OCI-LY3 (cell line): ENCODE results near the gene SNX4.

Experiments
- EZH2phosphoT487 ChIP-seq: fragments of 200-600 bp; shearing (Covaris generic); IDR thresholded peaks from 2 replicates; pipeline ENCODE4 v1.6.1; 2018; ENCODE audit warnings: antibody characterized with exemption, mixed run types, low read depth
- TF ChIP-seq, protein P1 (sequence below): fragments of 200-600, 300-600 bp; sonication (generic); IDR thresholded peaks from 2 replicates; pipeline ENCODE4 v1.5.1; 2014; ENCODE audit warnings: antibody characterized with exemption, low read length, low read depth

DNA sequence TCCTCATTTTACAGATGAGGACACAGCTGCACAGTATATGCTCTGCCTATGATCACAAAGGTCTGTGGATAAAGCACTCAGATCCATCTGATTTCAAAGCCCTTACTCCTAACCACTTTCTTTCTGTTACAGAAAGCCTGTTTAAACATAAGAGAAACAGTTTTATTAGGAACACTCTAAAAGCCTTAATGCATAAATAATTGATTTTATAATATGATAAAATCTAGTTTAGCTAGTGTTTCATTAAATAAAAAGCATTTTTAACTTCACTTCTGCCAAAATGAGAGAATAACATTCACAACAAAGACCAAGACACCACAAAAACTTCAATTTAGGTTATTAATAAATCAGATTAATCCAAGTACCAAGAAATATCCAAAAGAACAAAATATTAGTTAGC lies 21.4 kb downstream of the SNX4 start:
- TF ChIP-seq, protein P1, sequence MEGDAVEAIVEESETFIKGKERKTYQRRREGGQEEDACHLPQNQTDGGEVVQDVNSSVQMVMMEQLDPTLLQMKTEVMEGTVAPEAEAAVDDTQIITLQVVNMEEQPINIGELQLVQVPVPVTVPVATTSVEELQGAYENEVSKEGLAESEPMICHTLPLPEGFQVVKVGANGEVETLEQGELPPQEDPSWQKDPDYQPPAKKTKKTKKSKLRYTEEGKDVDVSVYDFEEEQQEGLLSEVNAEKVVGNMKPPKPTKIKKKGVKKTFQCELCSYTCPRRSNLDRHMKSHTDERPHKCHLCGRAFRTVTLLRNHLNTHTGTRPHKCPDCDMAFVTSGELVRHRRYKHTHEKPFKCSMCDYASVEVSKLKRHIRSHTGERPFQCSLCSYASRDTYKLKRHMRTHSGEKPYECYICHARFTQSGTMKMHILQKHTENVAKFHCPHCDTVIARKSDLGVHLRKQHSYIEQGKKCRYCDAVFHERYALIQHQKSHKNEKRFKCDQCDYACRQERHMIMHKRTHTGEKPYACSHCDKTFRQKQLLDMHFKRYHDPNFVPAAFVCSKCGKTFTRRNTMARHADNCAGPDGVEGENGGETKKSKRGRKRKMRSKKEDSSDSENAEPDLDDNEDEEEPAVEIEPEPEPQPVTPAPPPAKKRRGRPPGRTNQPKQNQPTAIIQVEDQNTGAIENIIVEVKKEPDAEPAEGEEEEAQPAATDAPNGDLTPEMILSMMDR: no peak
- TF ChIP-seq EZH2phosphoT487: no peak
